CD4-positive, alpha-beta T cell treated with Interleukin-10 for 1 hour (primary cell): Measurements from ENCODE around the gene GRIK4.

ENCODE experiments used
- DNase-seq: peaks from one replicate; pipeline ENCODE4 v3.0.0-alpha.2; 2020

GRIK4 gene

DNA sequence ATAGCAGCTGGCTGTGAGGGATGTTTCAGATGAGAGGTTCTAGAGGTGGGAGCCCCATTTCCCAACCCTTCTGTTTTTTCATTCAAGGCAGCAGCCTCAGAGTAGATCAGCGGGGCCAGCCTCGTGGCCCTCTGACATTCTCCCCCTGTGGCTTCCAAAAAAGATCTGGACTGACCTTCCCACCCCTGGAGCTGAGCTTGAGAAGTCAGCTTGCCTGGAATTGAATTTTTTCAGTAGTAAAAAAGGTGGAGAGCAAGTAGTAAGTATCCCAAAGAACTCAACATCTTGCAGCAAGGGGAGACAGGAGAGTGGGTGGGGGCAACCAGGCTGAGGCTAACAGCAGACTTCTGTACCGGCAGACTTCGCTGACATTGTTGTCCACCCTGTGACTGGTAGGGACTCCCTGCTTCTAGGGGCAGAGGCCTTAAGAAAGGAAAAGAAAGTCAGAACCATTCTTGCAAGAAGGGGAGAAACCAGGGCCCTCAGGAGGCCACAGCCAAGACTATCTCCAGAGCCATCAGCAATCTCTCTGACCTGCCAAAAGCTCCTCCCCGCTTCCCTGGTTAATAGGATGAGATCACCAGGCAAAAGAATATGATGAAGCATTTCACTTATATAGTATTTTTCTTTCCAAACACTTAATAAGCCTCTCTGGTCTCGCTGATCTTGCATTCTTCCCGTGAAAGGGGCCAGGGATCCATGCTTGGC, 2.0 kb upstream of the GRIK4 start:
- no peak for DNase-seq

DNA sequence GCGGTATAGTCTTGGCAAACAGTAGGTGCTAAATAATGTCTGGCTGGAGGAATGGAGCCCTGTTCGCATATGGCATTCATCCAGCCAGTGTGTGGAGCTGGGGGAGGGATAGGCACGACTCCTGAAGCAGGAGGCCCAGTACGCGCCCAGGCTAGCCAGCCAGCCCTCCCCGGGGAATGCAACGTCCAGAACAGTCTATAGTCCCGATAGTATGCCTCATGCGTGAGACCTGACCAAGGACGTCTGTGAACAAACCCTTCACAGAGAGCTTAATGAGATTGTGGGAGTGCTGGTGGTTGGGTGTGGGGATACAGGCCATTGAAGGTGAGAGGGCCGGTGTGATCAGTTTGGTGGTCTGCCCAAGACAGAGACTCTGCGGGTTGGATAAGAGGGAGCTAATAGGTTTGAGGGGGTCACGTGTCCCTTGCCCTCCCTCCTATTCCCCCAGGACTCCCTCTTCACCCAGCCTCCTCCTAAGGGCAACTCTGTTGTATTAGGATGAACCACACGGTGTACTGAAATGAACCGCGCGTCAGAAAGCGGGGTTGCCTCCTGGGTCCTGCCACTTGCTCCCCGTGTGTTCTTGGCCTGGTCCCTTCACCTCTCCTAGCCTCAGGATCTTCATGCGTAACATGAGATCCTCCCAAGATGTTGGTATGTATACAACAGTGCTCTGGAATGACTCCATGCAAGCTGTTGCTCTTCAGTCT, 987 bp upstream of the GRIK4 start:
- DNase-seq, result no peak

DNA sequence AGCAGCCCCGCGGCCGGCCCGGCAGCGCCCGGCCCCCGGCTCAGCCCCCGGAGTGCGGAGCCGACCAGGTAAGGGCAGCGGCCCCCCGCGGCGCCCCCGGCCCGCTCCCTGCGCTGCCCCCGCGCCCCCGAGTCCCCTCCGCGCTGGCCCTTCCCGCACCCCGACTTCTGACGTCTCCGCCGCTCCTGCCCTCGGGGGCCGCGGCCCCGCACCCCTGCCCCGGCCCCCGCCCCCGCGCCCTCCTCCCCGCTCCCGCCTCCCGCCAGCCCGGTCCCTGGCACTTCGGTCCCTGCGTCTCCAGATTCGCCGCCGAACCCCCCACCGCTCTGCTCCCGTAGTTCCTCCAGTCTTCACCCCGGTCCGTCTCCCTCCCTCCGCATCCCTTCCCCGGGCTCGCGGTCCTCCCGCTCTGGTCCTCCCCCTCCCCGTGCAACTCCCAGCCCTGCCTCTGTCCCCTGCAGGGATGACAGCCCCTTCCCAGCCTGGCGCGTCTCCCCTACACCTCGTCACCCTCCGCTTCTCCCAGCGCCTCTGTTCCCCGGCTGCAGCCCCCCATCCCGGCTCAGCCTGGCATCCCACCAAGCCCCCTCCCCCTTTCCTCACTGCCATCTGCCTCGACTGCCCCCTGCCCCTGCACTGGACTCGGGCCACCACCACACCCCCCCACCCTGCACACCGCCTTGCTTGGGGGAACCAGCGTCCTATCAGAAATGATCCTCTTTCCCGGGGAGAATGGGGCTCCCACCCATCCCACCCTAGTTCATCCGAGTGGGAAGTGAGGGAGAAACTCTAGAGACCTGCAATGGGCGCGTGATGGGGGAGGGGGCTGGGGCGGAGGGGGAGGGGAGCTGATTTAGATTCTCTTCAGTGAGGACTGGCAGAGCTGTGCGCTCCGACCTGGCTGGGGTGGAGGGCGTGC, 531 bp downstream of the GRIK4 start:
- no peak for DNase-seq

DNA sequence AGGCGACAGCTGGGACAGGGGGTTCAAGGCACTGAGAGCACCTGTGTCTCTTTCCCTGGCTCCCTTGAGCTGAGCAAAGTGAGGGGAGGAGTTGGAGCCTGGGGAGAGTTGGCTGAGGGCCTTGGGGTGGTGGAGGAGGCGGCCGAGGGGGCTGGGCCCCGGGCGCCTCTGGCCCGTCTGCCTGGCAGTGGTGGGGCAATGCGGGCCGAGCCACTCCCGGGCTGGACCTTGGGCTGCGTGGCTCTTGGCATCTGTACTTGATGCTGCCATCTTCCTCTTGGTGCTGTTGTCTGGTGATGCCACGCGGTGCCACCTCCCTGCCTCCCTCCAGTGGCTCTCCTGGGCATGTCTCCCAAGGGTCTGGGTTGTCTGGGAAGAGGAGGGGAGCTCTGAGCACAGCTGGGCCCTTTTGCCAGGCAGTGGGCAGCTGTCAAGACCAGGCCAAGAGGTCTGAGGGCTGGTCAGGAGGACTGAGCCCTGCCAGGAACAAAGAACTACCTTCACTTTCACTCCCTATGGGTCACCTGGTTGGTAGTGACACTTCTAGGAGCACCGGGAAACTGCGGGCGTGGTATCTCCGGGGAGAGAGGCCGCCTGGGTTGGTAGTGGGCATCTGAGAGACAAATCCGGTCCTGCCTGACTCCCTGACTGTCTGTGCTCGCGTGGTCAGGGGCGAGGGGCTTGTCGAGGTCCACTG, 1.3 kb downstream of the GRIK4 start:
- no peak for DNase-seq

DNA sequence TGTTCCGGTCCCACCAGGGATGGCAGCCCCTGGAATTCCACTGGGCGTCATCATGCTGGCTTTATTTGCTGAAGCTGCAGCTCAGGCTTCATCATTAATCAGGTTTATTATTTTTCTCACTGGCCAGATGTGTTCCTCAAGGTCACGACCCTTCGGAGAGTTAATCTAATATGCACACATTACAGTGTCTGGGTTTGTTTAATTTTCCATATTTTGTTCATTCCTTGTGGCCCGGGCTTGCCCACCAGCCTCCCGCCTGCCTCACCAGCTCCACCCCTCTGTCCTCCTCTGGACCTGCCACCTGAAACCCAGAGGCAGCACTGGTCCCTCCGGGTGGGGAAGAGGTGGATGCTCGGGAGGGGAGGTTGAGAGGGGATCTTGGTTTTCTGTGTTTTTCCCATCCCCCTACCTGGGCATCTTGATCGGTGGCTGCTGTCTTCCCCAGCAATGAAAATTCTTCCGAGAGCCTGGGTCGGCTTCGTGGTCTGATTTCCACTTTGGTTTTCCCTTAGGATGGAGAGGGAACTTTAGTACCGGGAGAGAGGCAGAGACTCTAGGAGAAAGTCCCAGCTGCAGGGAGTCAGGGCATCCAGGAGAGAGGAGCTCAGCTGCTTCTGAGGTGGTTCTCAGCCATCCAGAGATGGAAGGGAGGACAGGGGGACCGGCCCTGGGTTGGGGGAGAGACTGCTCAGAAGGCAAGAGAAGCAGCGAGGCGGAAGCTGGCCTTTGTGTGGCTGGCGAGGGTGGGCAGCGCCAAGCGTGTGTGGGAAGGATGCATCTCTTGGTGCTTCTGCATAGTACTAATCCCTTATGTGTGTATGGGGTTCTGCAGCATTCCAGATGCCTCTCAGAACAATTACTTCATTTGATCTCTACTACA, 2.1 kb downstream of the GRIK4 start:
- no peak for DNase-seq

DNA sequence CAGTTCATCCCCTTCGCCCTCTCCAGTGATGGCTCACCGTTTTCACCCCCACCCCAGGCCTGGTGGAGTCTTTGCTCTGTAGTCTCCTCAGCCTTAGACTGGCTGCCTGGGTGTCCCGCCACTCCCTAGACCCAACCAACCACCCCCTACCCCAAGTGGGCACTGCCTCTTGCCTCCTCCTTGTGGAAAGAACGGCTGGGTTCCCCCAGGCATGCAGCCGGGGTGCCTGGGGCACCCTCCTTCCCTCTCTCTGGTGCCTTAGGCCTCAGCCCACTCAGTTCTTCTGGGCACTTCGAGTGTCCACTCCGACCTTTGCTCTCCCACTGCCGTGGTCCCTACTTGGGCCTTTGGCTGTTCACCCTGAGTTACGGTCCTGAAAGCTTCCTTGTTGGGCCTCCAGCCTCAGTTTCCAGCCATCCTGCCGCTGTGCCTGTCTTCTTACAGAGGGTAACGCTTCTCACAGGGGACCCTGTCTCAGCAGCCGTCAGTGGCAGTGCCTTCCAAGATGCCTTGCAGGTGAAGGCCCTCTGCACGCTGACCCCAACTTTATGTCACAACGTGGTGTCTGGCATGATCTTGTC, 3.1 kb downstream of the GRIK4 start:
- no peak for DNase-seq

DNA sequence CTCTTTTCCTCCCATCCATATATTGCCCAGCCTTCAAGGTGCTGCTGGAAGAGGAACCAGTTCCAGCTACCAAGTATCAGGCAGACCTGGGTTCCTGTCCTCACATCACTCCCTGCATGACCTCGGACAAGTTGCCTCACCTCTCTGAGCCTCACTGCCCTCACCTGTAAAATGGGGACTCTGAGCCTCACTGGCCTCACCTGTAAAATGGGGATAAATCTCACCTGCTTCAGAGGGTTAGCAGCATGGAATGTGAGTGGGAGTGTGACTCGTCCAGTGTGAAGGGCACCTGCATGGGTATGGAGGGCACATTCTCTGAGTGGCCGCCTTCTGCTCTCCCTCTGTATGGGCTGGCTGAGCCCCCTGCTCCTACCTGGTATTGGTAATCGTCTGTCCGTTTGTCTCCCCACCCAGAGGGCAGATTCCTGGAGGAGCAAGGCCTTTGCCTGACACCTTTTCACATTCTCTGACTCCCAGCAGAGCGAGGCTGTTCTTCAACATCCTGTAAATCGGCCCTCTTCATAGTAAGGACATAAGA, 3.7 kb downstream of the GRIK4 start:
- no peak for DNase-seq

DNA sequence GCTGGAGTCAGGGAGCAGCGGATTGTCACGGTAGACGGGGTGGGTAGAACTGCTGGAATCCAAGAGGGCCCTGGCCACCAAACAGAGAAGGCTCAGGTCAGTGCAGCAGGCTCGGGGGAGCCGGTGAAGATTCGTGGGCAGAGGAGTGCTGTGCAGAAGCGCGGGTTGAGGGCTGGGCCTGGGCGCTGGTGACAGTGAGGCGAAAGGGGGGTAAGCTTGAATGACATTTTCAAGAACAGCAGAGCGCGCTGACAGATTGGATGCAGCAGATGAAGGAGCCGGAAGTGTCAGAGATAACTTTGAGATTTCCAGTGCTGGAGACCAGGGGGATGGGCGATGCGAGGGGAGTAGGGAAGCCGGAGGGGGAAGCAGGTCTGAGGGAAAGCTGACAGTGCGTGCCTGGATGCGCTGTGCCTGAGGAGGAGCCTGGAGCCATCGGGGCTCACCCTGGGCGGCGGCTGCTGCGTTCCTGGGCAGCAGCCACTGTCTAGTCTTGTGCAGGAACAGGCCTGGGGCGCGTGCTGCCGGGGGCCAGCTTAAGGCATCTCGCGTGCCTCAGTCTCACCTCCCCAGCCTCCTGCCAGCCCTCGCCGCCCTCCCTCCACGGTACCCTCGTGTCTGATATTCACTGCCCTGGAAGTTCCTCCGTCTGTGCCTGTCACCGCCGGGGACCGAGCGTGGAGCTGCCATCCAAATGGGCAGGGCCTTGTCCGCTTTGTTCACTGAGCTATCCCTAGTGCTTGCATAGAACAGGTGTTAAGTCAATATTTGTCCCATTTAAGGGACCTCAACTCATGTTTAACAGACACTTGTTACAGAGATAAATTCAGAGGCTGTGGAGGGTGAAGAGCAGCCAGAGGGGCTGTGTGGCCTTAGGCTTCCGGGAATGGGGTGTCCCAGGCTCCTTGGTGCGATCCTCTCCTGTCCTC, 5.2 kb downstream of the GRIK4 start:
- no peak for DNase-seq

DNA sequence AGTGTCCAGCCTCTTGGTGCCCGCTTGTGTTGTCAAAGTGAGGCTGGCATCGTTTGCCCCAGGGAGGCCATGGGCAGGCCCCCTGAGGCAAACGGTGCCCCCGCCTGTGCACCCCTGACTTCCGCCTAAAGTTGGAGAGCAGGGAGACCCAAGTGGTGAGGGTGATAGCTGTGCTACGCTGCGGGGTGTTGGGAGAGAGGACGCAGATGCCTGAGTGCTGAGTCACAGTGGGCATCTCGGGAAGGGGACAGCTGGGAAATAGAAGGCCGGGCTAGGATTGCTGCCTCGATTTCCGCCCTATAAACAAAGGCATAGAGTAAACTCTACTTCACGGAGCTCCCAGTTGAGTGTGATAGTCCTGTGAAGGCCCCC, 5.8 kb downstream of the GRIK4 start:
- no peak for DNase-seq

DNA sequence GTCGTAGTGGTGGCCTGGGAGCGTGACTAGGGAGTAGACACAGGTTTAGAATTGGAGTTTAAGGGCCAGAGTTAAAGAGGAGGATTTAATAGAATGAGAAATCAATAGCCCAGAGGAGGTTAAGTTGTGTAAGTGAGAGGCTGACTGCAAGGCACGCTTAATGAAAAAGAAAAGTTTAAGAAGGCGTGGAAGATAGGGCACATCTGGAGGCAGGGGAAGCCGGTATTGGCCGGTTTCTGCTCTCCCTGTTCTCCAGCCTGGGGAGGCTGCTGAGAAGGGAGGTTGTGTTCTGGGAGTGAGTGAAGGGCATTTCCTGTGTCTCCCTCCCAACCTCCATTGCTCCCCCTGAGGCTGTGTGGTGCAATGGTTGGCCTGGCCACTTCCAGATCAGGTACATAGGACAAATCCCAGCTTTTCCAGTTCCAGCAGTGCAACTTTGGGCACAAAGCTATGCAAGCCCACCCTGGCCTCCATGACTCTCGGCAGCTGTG, 6.3 kb downstream of the GRIK4 start:
- no peak for DNase-seq

DNA sequence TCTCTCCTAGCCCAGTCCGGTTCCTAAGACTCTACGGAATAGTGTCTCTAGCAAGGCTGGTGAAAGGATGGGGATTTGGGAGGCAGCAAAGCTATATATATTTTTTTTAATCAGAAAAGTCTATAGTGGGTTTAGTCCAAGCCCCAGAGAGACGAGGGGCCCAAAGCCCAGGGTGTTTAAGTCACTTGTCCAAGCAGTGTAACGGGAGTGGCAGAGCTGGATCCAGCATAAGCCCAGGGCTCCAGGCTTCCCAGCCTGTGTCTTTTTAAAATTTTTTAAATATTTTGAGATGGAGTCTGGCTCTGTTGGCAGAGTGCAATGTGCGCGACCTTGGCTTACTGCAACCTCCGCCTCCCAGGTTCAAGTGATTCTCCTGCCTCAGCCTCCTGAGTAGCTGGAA, 6.8 kb downstream of the GRIK4 start:
- no peak for DNase-seq

DNA sequence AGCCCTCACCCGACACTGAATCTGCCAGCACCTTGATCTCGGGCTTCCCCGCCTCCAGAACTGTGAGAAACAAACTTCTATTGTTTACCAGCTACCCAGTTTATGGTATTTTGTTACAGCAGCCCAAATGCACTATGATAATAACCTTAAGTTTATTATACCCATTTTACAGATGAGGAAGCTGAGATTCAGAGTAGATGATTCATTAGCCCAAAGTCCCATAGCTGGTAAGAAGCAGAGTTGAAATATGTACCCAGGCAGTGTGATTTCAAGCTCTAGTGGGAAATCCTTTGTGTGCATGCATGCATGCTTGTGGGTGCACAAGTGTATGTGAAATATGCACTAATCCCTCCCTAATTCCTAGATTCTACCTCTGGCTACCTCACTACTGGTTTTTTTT, 7.9 kb downstream of the GRIK4 start:
- no peak for DNase-seq

DNA sequence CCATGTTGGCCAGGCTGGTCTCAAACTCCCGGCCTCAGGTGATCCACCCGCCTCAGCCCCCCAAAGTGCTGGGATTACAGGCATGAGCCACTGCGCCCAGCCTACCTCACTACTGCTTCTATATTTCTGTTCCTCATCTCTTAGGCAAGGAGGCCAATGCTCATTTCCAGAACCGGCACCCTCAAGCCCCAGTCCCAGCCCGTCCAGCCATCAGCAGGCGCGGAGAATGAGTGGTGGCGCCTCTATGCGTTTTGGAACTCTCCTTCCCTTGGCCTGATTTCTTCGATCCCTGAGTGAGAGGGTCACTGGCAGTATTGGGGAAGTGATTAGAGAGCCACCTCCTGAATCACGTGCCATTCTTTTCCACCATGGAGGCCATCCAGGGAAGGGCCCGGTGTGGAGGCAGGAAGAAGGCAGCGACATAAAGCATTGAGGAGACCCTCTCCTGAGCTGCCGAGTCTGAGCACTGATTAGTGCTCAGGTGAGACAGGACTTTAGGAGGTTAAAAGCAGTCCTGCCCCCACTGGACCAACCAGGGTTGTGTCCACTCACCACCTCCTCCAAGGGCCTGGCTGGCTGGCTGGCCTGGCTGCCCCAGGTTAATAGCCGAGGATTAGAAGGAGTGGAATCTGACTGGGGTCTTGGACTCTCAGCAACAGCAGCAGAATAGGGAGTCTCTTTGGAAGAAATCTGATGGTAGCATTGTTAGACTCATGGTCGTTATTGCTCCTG, 8.7 kb downstream of the GRIK4 start:
- no peak for DNase-seq

DNA sequence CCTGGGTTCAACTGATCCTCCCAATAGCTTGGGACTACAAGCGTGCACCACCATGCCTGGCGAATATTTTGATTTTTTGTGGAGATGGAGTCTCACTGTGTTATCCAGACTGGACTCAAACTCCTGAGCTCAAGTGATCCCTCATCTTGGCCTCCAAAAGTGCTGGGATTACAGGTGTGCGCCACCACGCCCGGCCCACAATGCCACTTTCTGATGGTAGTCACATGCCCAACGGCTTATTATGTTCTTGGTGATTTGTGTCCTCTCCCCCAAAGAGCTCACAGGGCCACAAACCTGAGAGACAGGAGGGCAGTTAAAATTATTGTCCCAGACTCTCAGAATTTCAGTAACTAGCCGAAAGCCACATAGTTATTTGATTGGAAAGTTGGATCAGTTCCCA, 9.6 kb downstream of the GRIK4 start:
- no peak for DNase-seq

DNA sequence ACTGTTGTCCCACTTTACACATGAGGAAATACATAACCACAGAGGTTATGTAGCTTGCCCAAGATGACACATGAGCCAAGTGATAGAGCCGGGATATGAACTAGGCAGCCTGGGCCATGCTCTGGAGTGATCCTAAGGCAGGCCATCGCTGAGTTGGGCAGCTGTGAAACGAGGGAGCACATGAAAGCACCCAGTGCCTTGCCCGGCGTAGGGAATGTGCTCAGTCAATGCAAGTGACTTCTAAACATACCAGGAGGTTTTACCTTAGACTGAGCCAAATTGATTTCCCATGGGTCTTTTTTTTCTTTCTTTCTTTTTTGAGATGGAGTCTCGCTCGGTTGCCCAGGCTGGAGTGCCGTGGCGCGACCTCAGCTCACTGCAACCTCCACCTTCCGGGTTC, 10.5 kb downstream of the GRIK4 start:
- DNase-seq, result no peak

DNA sequence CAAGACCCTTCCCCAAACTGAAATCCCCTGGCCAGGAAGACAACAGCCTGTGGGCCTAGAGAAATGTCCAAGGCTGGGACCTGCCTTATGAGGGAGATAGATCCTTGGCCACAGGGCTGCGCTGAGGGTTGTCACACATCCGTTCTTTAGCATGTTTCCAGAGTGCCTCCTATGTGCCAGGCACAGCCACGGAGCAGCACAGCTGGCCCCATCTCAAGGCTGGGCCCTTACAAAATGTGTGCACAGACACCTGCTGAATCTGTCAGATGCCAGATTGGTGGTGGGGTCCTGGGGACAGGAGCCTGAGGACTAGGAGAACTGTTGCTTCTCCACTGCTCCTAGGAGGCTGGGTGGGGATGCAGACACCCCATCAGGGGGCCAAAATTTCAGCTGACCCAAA, 11.2 kb downstream of the GRIK4 start:
- DNase-seq, result no peak

DNA sequence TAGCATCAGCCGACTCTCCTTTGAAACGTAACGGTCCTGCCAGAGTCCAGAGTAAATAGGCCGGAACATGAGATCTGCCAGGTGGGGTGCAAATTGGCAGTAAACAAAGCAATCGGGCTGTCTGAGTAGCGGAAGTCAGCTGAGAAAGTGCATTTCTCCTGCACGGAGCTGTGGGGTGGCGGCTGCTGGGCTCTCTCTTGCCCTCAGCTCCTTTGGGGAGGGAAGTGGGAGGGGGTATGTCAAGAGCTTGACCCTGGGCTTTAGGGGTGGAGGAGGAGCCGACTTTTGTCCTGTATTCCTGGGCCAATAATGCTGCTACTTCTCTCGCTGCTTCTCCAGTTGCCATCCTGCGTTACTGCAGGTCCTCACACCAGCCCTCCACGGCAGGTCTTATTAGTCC, 11.6 kb downstream of the GRIK4 start:
- no peak for DNase-seq

DNA sequence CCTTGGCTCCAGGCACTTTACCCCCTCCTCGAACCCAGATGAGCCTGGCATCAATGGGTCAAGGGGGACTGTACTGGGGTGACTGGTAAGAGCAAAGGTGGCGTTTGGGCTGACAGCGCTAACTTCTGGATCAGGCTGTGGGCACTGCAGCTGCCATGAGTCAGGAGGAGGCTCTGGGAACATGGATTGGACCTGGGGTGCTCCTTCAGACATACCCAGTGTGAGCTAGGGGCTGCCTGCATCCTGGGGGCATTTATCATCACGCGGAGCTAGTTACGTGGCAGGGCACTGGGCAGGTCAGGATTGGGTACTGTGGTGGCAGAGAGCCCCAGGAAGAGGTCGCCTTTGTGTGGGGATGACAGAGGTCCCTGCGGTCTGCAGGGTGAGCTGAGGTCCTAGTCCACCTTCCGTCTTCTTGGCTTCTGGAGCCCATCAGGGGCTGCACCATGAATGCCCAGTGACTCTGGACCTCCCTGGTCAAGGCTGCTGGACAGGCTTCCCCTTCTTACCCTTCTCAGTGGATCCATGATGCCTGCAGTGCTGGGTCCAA, 13.1 kb downstream of the GRIK4 start:
- no peak for DNase-seq
